Heart right ventricle (tissue), 16 donors: ENCODE measurements around the gene CTNND2. TPM values are rescaled to one million over a fixed set of nuclear protein-coding genes. Genes with fewer than 3 reads are reported as not detected.

Experiments used
- ATAC-seq, 8 donors: fragments of 200-7000 bp; cut with Tn5 transposase; one replicate each; pipeline ENCODE4 v1.9.1; 2020; ENCODE audit warnings: mild to moderate bottlenecking in 8 of 8, moderate library complexity in 8 of 8, moderate number of reproducible peaks in 1 of 8
- DNase-seq, 2 donors: peaks; one replicate each; pipeline ENCODE4 v3.0.0-alpha.2; 2020
- H3K27ac ChIP-seq, 10 donors: fragments of 200-600 bp; sonication (generic) in 2 of 10; one replicate each; pipeline versions ENCODE4 v1.5.0 to v1.8.0; 2020 to 2022; ENCODE audit warnings: mild to moderate bottlenecking in 3 of 10
- H3K27me3 ChIP-seq, 7 donors: fragments of 200-600 bp; one replicate each; pipeline ENCODE4 v1.8.0; 2021 to 2022; ENCODE audit warnings: mild to moderate bottlenecking in 2 of 7
- H3K36me3 ChIP-seq, 9 donors: fragments of 200-600 bp; sonication (generic) in 1 of 9; one replicate each; pipeline versions ENCODE4 v1.5.0 to v1.8.0; 2020 to 2022; ENCODE audit warnings: mild to moderate bottlenecking in 2 of 9
- H3K4me1 ChIP-seq, 9 donors: fragments of 200-600 bp; sonication (generic) in 1 of 9; one replicate each; pipeline versions ENCODE4 v1.5.0 to v1.8.0; 2020 to 2022; ENCODE audit warnings: mild to moderate bottlenecking in 4 of 9
- H3K4me3 ChIP-seq, 10 donors: fragments of 200-600 bp; sonication (generic) in 2 of 10; one replicate each; pipeline versions ENCODE4 v1.5.0 to v1.8.0; 2020 to 2022; ENCODE audit warnings: mild to moderate bottlenecking in 7 of 10, moderate library complexity in 2 of 10
- H3K9me3 ChIP-seq, 11 donors: fragments of 200-600 bp in 10 of 11; sonication (generic) in 2 of 11; one replicate each; pipeline versions ENCODE4 v1.5.0 to v1.8.0; 2013 to 2022; ENCODE audit warnings: mild to moderate bottlenecking in 2 of 11, control low read depth in 1 of 11, moderate library complexity in 1 of 11
- WGBS, 2 donors: extraction: QIAGEN DNeasy Blood & Tissue Kit; methylation state at CpG; one replicate each; pipeline ENCODE4 v1.1.7; 2013; ENCODE audit warnings: inconsistent platforms in 1 of 2; 5-methylcytosine and 5-hydroxymethylcytosine counted together
- intact Hi-C, 10 donors: fragments of 100-400 bp; cut with DNase I; formaldehyde crosslinking; loops; one replicate each; pipeline versions ENCODE4 v1.11.1 to v1.14.2; 2022
- polyA plus RNA-seq, 2 donors: library from polyadenylated mRNA; stranded (reverse); fragments of 200-250 nt; gene quantifications; one replicate each; pipeline ENCODE4 v1.2.3, GENCODE V29; 2013
- total RNA-seq, 10 donors: library from RNA; stranded (reverse); fragmentation: NEBNext Ultra II Directional in 3 of 10; extraction: Animal tissue kit (Norgen Biotek cat#: 25700) in 3 of 10; gene quantifications; one replicate each; pipeline versions ENCODE4 v1.2.1 to v1.2.4, GENCODE V29; 2021 to 2023
- TF ChIP-seq, protein P1 (sequence below), 9 donors: fragments of 200-600 bp; sonication (generic) in 2 of 9; IDR thresholded peaks; one replicate each; pipeline versions ENCODE4 v1.5.0 to v1.8.0; 2021 to 2022; ENCODE audit warnings: antibody characterized with exemption in 9 of 9, mild to moderate bottlenecking in 5 of 9, moderate library complexity in 1 of 9
- donor health status: Arrhythmogenic right ventricular cardiomyopathy.
- donor health status: ischemic (EF 13 %, LVEDD 7.1; RV severe dilation, severe dysfunction).
- donor health status: healthy with polysubstance abuse.
- donor health status: DM: no; HTN: yes; CAD: no.
- donor health status: DM: no; HTN: no; CAD: no.
- donor health status: ischemic (EF 25% LVEDD 6.9; RV normal size, moderate dysfunction).
- donor health status: ischemic (EF 25% LVEDD 5.7; RV mildly dilated, moderate dysfunction).
- donor health status: healthy.
- donor health status: DM: yes; HTN: yes; CAD: no.
- donor health status: Ischemic cardiomyopathy.
- donor health status: ischemic (EF 35%, LVEDD 5.7; RV mildly dilated, moderate dysfunction).
- donor health status: nonischemic (EF 11% LVEDD 7.7; RV severe dilation, severe dysfunction).
- donor health status: DM: yes; HTN: yes; CAD: no.
- donor health status: PGD.
- donor health status: ischemic (EF 29% LVEDD 5.4; RV normal size, mild dysfunction).
- donor health status: nonischemic (EF 23%, LVEDD 6.1; RV moderate dilation, normal function).

CTNND2 gene
- total and polyA plus RNA-seq, 12 donors = 1.1 to 29.6 (median 9.9) TPM

DNA sequence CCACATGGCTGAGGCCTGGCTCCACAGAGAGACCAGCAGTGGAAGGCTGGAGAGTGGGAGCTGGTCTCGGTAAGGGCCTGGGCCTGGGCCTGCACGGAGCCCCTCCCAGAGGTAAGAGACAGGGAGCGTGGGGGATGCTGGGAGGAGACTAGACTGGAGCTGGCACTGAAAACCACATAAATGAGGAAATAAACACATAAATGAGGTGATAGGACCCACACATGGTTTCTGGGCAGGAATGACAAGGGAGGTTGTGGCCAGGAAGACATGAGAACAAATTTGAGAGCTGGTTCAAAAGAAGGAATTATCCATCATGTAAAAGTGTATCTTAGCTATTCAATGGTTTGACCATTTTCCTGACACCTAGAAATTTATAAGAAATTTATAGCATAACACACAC, 691.5 kb downstream of the CTNND2 start:
- no peak overlapping the region for H3K27ac ChIP-seq
- H3K4me3 ChIP-seq = no peak overlapping the region
- DNase-seq = no peak
- peaks cover 0 to 9% (median 0%) of the 10 kb centered on the region in 11 donors for H3K9me3 ChIP-seq
- H3K4me1 ChIP-seq = no peaks in the 10 kb centered on the region
- TF ChIP-seq, protein P1, sequence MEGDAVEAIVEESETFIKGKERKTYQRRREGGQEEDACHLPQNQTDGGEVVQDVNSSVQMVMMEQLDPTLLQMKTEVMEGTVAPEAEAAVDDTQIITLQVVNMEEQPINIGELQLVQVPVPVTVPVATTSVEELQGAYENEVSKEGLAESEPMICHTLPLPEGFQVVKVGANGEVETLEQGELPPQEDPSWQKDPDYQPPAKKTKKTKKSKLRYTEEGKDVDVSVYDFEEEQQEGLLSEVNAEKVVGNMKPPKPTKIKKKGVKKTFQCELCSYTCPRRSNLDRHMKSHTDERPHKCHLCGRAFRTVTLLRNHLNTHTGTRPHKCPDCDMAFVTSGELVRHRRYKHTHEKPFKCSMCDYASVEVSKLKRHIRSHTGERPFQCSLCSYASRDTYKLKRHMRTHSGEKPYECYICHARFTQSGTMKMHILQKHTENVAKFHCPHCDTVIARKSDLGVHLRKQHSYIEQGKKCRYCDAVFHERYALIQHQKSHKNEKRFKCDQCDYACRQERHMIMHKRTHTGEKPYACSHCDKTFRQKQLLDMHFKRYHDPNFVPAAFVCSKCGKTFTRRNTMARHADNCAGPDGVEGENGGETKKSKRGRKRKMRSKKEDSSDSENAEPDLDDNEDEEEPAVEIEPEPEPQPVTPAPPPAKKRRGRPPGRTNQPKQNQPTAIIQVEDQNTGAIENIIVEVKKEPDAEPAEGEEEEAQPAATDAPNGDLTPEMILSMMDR (IDR thresholded peaks at IDR 0.05) = no peak
- intact Hi-C loops = no loop called here
- 83 to 88% methylated on average over 3 of the region's 3 CpGs for WGBS, 2 donors
- no peaks in the 10 kb centered on the region for H3K36me3 ChIP-seq
- ATAC-seq = no peak
- H3K27me3 ChIP-seq = peaks cover 0 to 7% (median 0%) of the 10 kb centered on the region in 7 donors

GRCh38 chr5:11197726-11198125, 706.5 kb downstream of the CTNND2 start:
- Histone ChIP-seq H3K27me3 (no peaks in the 10 kb centered on the region), H3K4me1 (no peaks in the 10 kb centered on the region), H3K36me3 (no peaks in the 10 kb centered on the region), H3K4me3 (no peak overlapping the region), H3K27ac (no peak overlapping the region), H3K9me3 (no peaks in the 10 kb centered on the region)
- DNase-seq = no peak
- intact Hi-C loops = no loop called here
- ATAC-seq = no peak
- TF ChIP-seq, protein P1 (IDR thresholded peaks at IDR 0.05) = no peak
- WGBS, 2 donors = 83 to 85% methylated on average over 4 of the region's 4 CpGs

GRCh38 chr5:11191673-11192072, 712.6 kb downstream of the CTNND2 start:
- intact Hi-C loops = no loop called here
- Histone ChIP-seq H3K4me1 (no peaks in the 10 kb centered on the region), H3K27me3 (no peaks in the 10 kb centered on the region), H3K36me3 (no peaks in the 10 kb centered on the region), H3K9me3 (peaks cover 0 to 6% (median 0%) of the 10 kb centered on the region in 11 donors), H3K4me3 (no peak overlapping the region), H3K27ac (no peak overlapping the region)
- WGBS, 2 donors = 67 to 77% methylated on average over 7 of the region's 7 CpGs
- TF ChIP-seq, protein P1 (IDR thresholded peaks at IDR 0.05) = no peak
- DNase-seq (no peak), ATAC-seq (no peak)

GRCh38 chr5:11182441-11183080, 721.7 kb downstream of the CTNND2 start:
- Histone ChIP-seq H3K9me3 (no peaks in the 10 kb centered on the region), H3K27ac (no peak overlapping the region), H3K4me1 (peaks cover 0 to 7% (median 0%) of the 10 kb centered on the region in 9 donors), H3K27me3 (no peaks in the 10 kb centered on the region), H3K4me3 (no peak overlapping the region), H3K36me3 (no peaks in the 10 kb centered on the region)
- intact Hi-C loops = loop anchor here in 8 of 10 donors (5.0 to 10.0 kb wide), 8 partner anchors 188 to 488 kb away; no protein-coding TSS in a partner anchor
- DNase-seq (no peak), ATAC-seq (peak in 2 of 8 donors; percentile 22 to 29)
- WGBS, 2 donors = 63 to 64% methylated on average over 3 of the region's 3 CpGs
- TF ChIP-seq, protein P1 (IDR thresholded peaks at IDR 0.05) = peak in 8 of 9 donors; percentile 22 to 60 (median 48)
